NCI-H526 (cell line): ENCODE measurements around the gene ZNF552.
"Not testable (repeated sequence)": the region's sequence is repeated elsewhere in the genome, so short reads cannot be mapped to it uniquely, and the experiment has no call there.

Experiments used
- DNase-seq, 2 experiments: peaks; one replicate each; lab custom pipeline; 2025; lab: John Stamatoyannopoulos, UW

Gene ZNF552

DNA sequence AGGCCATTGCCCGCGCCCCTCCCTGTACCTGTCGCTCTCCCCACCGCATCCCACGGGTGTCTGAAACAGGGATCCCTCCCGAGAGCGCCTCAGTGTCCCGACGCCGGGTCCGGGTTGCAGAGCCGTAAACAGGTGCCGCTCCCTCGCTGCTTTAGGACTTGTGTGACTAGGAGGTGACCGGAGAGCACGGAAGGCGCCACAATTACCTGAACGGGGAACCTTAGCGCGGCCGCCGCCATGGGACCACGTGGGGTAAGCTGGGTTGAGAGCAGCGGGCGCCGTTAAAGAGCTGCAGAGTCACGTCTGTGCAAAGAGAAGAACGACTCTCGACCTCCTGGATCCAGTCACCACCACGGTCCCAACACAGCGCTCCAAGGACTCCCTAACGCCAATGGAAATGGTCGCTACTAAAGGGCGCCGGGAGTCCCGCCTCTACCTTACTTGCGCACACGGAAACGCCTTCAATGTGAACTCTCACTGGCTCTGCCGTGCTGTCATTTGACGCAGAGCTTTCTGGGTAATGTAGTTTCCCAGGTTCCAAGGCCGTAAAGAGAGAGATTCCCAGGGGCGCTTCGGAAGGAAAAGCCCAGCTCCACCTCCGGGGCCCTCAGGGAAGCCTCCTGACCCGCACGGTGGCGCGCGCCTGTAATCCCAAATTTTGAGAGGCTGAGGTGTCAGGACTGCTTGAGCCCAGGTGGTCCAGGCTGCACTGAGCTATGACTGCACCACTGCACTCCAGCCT, at the start of gene ZNF552:
Gene ZNF552 (minus strand): TSS at position 409 of the 742 bp plus-strand sequence. CDS start 170 bp downstream, at position 239.
- peak; percentile 91 to 96 for DNase-seq

DNA sequence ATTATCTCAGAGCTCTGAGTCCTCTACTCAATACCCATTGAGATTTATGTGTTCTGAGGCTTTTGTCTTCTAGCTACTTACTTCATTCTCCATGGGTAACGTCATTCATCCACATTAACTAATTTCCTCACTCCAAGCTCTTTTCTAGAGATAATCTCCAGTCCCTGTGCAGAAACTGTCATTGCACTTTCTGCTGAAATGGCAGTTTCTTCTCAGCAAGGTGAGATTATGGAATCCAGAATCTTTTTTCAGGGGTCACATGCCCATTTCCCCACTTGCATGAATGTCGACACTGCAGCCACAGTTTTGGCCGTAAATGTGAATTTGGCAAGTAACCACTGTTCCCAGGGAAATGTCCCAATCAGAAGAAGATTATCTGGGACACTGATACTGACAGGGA, 47.6 kb upstream of the ZNF552 start:
- not testable (repeated sequence) for DNase-seq

DNA sequence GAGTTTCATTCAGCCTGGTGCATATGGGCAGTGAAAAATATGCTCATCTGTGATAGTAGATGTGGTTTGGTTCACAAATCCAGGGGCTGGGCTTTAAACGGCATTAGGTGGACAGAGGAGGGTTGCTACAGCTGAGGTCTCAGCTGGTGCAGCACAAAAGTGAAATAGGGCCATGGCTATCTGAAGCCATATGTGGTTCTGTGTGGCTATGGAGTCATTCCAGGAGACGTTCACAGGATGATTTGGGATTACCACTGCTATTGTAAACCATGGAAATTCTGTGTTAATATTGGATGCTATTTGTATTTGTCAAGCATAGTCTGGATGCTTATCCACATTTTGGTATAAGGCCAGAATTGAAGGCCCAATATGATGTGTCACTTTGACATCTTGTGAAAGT, 39.4 kb upstream of the ZNF552 start:
- DNase-seq: not testable (repeated sequence)

DNA sequence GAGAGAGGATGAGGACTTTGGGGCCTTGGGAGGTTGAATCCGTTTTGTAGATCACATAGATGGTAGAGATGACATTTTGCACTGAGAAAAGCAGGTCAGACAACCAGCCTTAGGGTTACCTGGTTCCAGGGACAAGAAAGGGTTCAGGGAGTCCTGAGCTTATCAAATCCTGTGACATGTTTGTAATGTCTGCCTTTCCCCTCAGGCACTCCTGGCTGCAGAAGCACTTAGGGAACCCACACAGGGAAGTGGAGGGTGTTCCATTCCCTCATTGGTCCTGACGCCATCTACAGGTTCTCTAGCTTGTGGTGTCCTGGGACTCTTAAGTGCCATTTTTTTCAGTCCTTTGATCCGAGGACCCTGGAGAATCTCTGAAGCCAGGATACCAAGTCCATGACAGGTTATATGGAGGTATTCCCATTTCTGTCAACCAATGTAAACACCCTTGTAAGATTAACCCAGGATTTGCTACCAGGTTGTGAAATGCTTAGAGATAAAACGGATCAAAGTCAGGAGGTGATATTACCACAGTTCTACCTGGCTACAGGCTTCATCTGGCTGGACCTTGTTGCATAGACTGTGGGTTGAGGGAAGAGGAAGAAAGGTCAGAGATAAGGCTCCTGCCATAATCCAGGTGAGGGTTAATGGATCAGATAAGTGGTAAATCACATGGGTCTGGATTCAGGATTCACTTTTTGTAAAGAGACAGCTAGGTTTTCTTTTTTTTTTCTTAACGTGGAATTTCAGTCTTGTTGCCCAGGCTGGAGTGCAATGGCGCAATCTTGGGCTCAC, 37.3 kb upstream of the ZNF552 start:
- DNase-seq: peak in 1 of 2 experiments; percentile 1

DNA sequence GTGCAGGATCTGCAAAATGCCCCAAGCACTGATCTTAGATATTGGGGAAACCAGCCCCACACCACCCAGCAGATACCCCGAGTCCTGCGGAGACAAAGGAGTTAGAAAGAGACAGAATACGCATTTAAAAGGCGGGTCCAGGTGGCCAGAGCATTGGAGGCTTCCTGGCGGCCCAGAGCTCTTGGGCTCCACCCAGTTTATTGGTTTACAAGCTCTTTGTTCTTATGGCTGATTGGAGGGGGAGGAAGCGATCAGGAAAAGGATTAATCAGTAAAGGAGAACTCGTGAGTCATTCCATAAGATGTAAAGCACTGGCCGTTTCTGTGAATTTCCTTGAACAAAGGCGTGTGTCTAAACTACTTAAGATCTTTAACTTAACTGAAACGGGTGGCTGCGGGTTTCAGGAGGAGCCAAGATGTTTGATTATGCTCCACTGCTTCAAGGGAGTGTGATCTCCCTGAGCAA, 35.9 kb upstream of the ZNF552 start:
- peak; percentile 14 for DNase-seq

DNA sequence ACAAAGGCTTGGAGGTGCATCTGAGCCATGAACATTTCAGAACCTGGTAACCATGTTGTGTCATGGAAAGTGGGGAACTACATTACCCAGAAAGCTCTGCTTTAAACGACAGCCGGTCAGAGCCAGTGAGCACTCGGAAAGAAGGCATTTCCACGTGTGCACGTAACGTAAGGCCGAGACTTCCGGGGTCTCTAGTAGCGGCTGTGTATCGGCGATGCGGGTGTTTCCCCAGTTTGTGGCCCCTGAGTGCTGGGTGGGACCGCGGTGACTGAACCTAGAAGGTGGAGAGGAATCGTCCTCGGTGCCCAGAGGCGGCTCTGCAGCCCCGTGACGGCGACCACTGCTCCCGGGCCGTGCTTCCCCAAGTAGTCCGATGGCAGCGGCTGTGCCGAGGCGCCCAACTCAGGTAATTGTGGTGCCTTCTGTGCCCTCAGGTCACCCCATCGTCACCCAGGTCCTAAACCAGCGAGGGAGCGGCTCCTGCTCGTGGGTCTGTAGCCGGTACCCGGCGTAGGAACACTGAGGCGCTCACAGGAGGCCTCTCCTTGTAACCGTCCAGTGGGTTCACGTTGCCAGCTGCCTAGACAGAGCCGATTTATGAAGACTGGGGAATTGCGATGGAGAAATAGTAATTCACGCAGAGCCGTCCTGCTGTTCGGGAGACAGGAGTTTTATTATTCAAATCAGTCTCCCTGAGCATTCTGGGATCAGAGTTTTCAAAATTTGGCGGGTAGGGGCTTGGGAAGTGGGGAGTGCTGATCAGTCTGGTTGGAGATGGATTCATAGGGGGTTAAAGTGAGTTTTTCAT, 35.2 kb upstream of the ZNF552 start, which contains the start of gene ZNF587:
Gene ZNF587 (plus strand): TSS at position 194 of the 808 bp plus-strand sequence. CDS start 180 bp downstream, at position 374.
- DNase-seq: peak; percentile 66 to 88

DNA sequence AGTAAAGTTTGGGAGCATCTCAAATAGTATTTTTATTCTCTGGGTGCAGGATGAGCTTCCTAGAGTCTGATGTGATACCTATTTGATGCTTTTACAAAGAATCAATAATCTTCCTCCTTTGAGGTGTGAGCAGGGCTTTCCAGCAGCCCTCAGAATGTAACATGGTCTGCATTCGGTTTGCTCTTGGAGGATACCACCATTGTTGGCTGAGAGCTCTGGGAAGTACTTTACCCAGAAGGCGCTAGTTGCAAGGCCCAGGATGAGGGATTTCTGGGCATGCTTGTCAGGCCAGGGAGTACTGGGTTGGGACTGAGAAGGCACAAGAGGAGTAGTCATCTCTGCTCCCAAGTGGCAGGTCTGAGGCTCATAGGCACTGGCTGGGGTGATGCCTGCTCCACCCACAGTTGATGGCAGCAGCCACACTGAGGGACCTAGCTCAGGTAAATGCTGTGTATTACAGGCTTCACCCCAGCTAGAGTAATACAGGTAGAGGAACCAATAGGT, 34.5 kb upstream of the ZNF552 start:
- DNase-seq: not testable (repeated sequence)

DNA sequence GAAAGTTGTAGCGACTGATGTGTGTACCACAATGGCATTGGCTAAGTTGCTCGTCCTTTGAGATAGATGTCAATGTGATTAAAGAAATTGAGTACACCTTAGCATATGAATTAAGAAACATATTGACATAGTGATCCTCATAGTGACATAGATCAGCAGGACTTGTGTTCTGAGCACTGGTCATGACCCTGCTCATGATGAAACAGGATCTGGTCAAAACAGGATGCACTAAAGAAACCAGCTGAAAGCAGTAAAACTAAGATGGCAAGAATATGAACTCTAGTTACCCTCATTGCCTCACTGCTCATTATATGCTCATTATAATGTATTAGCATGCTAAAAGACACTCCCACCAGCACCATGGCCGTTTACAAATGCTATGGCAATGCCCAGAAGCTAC, 32.5 kb upstream of the ZNF552 start:
- not testable (repeated sequence) for DNase-seq

DNA sequence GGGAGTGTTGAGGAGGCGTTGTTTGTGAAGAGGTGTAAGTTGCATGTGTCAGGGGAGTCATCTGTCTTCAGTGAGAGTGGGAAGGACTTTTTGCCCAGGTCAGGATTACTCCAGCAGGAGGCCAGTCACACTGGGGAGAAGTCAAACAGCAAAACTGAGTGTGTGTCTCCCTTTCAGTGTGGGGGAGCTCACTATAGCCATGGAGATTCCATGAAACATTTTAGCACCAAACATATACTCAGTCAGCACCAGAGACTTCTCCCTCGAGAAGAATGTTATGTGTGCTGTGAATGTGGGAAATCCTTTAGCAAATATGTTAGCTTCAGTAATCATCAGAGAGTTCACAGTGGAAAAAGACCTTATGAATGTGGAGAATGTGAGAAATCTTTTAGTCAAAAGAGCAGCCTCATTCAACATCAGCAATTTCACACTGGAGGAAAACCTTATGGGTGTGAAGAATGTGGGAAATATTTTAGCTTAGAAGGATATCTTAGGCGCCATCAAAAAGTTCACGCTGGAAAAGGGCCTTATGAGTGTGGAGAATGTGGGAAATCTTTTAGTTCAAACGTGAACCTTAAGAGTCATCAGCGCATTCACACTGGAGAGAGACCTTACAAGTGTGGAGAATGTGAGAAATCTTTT, 26.5 kb upstream of the ZNF552 start:
- DNase-seq: no peak

DNA sequence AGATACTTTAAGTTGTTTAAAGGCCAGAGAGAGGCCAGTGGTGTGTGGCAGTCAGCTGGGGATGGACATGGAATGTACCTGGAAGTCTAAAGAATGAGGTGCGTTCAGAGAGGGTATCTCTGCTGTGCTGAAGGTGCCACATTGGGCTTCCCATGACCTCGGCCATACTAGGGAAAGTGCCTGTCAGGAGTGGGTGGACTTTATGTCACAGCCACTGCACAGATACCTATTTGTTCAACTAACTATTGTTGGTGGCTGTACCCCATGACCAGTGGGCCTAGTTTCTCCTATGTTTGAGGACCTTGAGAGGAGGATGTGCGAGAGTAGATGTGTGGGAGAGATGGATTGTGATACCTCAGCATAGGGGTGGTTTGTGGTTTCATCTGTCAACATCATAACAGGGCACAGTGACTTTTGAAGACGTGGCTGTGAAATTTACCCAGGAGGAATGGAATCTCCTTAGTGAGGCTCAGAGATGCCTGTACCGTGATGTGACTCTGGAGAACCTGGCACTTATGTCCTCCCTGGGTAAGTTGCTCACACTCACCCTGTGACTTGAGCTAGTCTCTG, 24.0 kb upstream of the ZNF552 start:
- DNase-seq: not testable (repeated sequence)

DNA sequence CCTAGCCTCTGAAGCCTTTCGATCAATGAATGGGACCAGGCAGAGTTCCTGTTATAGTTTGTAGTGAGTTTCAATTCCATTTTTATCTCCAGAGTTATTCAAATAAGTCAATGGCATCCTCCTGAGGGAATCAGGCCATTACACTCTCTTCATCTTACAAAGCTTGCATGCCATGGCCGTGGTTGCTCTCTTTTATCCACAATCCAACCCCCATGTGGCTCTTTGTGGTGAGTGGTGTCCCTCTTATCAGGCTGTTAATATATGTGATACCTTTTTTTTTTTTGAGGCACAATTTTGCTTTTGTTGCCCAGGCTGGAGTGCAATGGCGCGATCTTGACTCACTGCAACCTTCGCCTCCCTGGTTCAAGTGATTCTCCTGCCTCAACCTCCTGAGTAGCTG, 22.3 kb upstream of the ZNF552 start:
- not testable (repeated sequence) for DNase-seq

DNA sequence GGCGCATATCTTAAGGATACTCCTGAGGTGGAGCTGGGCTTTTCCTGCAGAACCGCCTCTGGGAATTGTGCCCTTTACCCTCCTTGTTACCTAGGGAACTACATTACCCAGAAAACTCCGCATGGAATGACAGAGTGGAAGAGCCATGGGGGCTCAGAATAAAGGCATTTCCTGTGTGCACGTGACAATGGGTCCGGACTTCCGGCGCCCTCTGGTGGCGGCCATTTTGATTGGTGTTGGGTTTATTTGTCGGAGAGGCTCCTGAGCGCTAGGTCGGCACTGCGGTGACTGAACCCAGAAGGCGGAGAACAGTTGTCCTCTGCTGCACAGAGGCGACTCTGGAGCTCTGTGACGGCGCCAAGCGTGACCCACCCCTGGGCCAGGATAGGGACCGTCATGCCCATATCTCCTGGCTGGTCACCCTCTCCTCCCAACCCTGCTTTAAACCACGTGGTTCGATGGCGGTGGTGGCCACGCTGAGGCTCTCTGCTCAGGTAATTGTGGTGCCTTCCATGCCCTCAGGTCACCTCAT, 15.4 kb upstream of the ZNF552 start, which contains the start of gene ZNF587B:
Gene ZNF587B (plus strand): TSS at position 229 of the 532 bp plus-strand sequence. CDS start 230 bp downstream, at position 459.
- peak; percentile 12 to 50 for DNase-seq

DNA sequence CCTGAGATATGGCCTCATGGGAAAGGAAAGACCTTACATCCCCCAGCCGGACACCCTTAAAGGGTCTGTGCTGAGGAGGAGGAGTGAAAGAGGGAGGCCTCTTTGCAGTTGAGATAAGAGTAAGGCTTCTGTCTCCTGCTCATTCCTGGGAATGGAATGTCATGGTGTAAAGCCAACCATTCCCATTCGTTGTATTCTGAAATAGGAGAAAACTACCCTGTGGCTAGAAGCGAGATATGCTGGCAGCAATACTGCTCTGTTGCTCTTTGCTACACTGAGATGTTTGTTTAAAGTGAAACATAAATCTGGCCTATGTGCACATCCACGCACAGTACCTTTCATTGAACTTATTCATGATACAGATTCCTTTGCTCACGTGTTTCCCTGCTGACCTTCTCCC, 14.6 kb upstream of the ZNF552 start:
- DNase-seq: no peak

DNA sequence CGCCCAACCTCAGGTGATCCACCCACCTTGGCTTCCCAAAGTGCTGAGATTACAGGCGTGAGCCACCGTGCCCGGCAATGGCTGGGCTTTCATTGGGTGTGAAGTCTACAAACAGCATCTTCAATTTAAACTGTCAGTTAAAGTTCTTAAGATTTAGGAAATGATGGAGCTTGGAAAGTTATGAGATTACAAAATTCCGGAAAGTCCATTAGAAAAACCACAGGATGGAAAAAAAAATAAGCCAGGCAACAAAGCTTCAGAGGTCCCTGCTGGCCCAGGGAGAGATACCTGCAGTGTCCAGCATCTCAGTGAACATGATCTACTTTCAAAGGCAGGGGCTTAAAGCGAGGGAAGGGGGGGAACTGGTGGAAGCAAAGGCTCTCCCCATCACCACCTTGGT, 10.8 kb upstream of the ZNF552 start:
- no peak for DNase-seq

DNA sequence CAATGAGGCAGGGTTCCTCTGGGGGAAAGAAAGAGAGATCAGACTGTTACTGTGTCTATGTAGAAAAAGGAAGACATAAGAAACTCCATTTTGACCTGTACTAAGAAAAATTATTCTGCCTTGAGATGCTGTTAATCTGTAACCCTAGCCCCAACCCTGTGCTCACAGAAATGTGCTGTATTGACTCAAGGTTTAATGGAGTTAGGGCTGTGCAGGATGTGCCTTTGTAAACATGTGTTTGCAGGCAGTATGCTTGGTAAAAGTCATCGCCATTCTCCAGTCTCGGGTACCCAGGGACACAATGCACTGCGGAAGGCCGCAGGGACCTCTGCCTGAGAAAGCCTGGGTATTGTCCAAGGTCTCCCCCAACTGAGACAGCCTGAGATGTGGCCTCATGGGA, 8.9 kb upstream of the ZNF552 start:
- not testable (repeated sequence) for DNase-seq

DNA sequence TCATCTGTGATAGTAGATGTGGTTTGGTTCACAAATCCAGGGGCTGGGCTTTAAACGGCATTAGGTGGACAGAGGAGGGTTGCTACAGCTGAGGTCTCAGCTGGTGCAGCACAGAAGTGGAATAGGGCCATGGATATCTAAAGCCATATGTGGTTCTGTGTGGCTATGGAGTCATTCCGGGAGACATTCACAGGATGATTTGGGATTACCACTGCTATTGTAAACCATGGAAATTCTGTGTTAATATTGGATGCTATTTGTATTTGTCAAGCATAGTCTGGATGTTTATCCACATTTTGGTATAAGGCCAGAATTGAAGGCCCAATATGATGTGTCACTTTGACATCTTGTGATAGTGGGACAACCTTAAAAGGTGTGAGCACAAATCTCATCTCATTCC, 8.4 kb upstream of the ZNF552 start:
- DNase-seq: not testable (repeated sequence)

DNA sequence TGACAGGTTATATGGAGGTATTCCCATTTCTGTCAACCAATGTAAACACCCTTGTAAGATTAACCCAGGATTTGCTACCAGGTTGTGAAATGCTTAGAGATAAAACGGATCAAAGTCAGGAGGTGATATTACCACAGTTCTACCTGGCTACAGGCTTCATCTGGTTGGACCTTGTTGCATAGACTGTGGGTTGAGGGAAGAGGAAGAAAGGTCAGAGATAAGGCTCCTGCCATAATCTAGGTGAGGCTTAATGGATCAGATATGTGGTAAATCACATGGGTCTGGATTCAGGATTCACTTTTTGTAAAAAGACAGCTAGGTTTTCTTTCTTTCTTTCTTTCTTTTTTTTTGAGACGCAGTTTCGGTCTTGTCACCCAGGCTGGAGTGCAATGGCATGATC, 6.8 kb upstream of the ZNF552 start:
- not testable (repeated sequence) for DNase-seq

DNA sequence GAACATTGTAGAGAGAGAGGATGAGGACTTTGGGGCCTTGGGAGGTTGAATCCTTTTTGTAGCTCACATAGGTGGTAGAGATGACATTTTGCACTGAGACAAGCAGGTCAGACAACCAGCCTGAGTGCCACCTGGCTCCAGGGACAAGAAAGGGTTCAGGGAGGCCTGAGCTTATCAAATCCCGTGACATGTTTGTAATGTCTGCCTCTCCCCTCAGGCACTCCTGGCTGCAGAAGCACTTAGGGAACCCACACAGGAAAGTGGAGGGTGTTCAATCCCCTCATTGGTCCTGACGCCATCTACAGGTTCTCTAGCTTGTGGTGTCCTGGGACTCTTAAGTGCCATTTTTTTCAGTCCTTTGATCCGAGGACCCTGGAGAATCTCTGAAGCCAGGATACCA, 6.4 kb upstream of the ZNF552 start:
- DNase-seq: not testable (repeated sequence)

DNA sequence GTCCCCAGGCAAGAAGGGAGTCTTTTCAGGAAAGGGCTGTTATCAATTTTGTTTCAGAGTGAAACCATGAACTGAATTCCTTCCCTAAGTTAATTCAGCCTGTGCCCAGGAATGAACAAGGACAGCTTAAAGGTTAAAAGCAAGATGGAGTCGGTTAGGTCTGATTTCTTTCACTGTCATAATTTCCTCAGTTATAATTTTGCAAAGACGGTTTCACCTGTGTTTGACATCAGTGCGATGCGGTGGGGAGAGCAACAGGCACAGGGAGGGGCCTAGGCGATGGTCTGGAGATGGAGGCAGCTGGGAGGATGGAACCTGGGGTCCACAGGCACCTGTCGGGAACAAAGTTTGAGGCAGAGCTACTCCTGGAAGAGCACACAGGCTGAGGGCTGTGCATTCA, 5.9 kb upstream of the ZNF552 start:
- DNase-seq: no peak

DNA sequence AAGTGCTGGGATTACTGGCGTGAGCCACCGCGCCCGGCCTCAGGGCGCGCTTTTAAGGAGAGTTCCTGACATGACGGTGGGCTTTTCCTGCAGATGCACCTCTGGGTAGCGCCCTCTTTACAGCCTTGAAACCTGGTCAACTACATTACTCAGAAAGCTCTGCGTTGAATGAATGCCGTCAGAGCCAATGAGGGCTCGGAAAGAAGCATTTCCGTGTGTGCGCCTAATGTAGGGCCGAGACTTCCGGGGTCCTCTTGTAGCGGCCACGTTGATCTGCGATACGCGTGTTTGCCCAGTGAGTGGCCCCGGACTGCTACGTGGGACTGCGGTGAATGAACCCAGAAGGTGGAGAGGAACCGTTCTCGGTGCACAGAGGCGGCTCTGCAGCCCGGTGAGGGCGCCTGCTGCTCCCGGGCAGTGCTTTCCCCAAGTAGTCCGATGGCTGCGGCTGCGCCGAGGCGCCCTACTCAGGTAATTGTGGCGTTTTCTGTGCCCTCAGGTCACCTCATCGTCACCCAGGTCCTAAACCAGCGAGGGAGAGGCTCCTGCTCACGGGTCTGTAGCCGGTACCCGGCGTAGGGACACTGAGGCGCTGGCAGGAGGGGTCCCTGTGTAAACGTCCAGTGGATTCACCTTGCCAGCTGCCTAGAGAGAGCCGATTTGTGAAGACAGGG, 4.9 kb upstream of the ZNF552 start:
- DNase-seq: peak; percentile 89 to 94
